ENCODE results near the gene KRT33B.

DNA sequence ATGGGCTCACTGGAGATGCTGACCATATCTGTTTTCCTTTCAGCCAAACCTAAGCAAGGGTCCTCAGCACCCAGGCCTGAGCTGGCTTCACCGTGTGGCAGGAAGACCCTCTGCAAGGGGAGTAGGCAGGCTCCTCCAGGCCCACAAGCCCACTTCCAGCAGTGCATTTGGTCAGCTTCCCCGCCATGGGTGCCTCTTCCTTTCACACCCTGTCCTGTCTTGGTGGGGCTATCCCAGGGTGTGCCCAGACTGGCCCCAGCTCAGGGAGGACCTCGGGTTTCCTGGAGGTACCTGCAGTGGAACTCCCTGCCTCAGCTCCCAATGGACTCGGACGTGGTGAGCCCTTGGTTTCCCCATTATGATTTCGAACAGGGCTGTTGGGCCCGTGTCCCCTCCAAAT lies 41.4 kb downstream of the KRT33B start:
- TF ChIP-seq, protein P1, sequence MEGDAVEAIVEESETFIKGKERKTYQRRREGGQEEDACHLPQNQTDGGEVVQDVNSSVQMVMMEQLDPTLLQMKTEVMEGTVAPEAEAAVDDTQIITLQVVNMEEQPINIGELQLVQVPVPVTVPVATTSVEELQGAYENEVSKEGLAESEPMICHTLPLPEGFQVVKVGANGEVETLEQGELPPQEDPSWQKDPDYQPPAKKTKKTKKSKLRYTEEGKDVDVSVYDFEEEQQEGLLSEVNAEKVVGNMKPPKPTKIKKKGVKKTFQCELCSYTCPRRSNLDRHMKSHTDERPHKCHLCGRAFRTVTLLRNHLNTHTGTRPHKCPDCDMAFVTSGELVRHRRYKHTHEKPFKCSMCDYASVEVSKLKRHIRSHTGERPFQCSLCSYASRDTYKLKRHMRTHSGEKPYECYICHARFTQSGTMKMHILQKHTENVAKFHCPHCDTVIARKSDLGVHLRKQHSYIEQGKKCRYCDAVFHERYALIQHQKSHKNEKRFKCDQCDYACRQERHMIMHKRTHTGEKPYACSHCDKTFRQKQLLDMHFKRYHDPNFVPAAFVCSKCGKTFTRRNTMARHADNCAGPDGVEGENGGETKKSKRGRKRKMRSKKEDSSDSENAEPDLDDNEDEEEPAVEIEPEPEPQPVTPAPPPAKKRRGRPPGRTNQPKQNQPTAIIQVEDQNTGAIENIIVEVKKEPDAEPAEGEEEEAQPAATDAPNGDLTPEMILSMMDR (IDR thresholded peaks at IDR 0.05; ENCODE audit: insufficient read depth, low read length), result no peak
- no peak for TF ChIP-seq GABPA (IDR thresholded peaks at IDR 0.05; ENCODE audit: low read depth)
- TF ChIP-seq, protein P2, sequence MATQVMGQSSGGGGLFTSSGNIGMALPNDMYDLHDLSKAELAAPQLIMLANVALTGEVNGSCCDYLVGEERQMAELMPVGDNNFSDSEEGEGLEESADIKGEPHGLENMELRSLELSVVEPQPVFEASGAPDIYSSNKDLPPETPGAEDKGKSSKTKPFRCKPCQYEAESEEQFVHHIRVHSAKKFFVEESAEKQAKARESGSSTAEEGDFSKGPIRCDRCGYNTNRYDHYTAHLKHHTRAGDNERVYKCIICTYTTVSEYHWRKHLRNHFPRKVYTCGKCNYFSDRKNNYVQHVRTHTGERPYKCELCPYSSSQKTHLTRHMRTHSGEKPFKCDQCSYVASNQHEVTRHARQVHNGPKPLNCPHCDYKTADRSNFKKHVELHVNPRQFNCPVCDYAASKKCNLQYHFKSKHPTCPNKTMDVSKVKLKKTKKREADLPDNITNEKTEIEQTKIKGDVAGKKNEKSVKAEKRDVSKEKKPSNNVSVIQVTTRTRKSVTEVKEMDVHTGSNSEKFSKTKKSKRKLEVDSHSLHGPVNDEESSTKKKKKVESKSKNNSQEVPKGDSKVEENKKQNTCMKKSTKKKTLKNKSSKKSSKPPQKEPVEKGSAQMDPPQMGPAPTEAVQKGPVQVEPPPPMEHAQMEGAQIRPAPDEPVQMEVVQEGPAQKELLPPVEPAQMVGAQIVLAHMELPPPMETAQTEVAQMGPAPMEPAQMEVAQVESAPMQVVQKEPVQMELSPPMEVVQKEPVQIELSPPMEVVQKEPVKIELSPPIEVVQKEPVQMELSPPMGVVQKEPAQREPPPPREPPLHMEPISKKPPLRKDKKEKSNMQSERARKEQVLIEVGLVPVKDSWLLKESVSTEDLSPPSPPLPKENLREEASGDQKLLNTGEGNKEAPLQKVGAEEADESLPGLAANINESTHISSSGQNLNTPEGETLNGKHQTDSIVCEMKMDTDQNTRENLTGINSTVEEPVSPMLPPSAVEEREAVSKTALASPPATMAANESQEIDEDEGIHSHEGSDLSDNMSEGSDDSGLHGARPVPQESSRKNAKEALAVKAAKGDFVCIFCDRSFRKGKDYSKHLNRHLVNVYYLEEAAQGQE (IDR thresholded peaks at IDR 0.05; ENCODE audit: insufficient replicate concordance, low read depth), result no peak
